ENCODE data around the gene ABCD2. TPM values are rescaled to one million over a fixed set of nuclear protein-coding genes. Genes with fewer than 3 reads are reported as not detected.

ABCD2 gene
- total RNA-seq, 4 donors from 2014 or later: 0.29 to 3.5 (median 2.0) TPM

DNA sequence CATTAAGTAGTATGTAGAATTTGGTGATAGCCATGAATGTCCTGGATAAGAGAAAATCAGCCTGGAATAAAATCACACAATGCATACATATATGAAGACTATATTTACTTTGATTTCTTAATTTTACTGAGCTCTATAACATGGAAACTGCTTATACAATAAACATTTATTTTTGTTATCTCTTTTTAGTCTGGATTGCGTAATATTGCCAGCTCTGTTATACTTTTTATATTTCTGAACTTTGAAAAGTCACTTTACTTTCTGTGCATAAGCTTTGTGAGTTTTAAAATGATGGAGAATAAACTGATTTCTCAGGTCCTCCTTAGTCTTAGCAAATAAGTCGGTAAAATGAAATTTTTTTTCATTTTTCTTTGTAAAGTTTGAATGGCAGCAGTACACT lies 19.2 kb upstream of the ABCD2 start:
- Histone ChIP-seq H3K4me1 (no peaks in the 10 kb centered on the region), H3K36me3 (no peaks in the 10 kb centered on the region), H3K9me3 (no peaks in the 10 kb centered on the region), H3K27ac (no peak overlapping the region), H3K4me3 (no peak overlapping the region), H3K27me3 (no peaks in the 10 kb centered on the region)
- no peak for DNase-seq
- TF ChIP-seq POLR2A (IDR thresholded peaks at IDR 0.05): no peak
- TF ChIP-seq, protein P1, sequence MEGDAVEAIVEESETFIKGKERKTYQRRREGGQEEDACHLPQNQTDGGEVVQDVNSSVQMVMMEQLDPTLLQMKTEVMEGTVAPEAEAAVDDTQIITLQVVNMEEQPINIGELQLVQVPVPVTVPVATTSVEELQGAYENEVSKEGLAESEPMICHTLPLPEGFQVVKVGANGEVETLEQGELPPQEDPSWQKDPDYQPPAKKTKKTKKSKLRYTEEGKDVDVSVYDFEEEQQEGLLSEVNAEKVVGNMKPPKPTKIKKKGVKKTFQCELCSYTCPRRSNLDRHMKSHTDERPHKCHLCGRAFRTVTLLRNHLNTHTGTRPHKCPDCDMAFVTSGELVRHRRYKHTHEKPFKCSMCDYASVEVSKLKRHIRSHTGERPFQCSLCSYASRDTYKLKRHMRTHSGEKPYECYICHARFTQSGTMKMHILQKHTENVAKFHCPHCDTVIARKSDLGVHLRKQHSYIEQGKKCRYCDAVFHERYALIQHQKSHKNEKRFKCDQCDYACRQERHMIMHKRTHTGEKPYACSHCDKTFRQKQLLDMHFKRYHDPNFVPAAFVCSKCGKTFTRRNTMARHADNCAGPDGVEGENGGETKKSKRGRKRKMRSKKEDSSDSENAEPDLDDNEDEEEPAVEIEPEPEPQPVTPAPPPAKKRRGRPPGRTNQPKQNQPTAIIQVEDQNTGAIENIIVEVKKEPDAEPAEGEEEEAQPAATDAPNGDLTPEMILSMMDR (IDR thresholded peaks at IDR 0.05): no peak
- intact Hi-C loops (cut with DNase I; ENCODE audit: low total_unique reads): no loop called here

DNA sequence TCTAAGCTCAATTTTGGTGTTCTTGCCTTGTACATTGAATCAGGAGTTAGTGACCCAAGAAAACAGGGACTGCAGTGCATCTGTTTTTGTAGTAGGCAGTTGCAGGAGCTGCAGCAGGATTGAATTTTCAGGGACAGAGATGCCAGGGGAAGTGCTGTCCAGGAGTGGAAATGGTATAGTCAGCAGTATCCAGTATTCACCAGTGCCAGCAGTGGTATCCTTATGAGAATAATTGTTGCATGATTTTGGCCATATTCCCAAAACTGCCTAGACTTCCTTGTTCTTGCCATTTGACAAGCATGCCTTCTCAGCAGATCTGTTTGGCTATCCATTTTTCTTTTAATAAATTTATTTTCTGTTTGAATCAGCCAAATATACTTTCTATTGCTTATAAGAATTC lies 18.6 kb upstream of the ABCD2 start:
- intact Hi-C loops (cut with DNase I; ENCODE audit: low total_unique reads): no loop called here
- TF ChIP-seq, protein P1 (IDR thresholded peaks at IDR 0.05): no peak
- no peak for TF ChIP-seq POLR2A (IDR thresholded peaks at IDR 0.05)
- no peaks in the 10 kb centered on the region for H3K36me3 ChIP-seq
- no peaks in the 10 kb centered on the region for H3K4me1 ChIP-seq
- H3K4me3 ChIP-seq: no peak overlapping the region
- no peaks in the 10 kb centered on the region for H3K9me3 ChIP-seq
- H3K27me3 ChIP-seq: no peaks in the 10 kb centered on the region
- no peak overlapping the region for H3K27ac ChIP-seq
- no peak for DNase-seq

DNA sequence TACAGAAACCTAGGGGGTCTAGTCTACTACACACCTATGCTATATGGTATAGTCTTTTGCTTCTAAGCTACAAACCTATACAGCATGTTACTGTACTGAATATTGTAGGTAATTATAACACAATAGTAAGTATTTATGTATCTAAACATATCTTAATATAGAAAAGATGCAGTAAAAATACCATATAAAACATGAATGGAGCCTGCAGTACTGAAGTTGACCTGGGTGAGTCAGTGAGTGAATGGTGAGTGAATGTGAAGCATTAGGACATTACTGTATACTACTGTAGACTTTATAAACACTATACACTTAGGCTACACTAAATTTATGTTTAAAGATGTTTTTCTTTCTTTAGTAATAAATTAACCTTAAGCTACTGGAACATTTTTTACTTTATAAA lies 13.1 kb upstream of the ABCD2 start:
- Histone ChIP-seq H3K4me3 (no peak overlapping the region), H3K4me1 (no peaks in the 10 kb centered on the region), H3K9me3 (no peaks in the 10 kb centered on the region), H3K27me3 (no peaks in the 10 kb centered on the region), H3K27ac (no peak overlapping the region), H3K36me3 (no peaks in the 10 kb centered on the region)
- intact Hi-C loops (cut with DNase I; ENCODE audit: low total_unique reads): no loop called here
- no peak for DNase-seq
- TF ChIP-seq POLR2A (IDR thresholded peaks at IDR 0.05): no peak
- TF ChIP-seq, protein P1 (IDR thresholded peaks at IDR 0.05): no peak

DNA sequence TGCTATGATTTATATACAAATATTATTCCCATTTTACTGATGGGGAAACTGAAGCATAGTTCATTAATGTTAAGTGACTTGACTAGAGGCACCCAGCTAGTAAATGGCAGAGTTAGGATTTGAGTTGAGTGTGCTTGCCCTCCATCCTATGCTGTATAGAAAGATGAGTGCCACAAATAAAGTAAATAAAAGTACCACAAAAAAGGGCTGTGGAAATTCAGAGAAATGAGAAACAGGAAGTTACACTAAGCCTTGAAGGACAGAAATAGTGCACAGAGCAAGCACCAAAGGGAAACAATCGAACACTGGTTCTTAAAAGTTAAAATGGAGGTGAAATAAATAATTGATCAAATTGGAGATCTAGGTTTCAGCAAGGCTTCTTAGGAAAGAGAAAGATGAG lies 9.2 kb upstream of the ABCD2 start:
- no peak overlapping the region for H3K27ac ChIP-seq
- intact Hi-C loops (cut with DNase I; ENCODE audit: low total_unique reads): no loop called here

DNA sequence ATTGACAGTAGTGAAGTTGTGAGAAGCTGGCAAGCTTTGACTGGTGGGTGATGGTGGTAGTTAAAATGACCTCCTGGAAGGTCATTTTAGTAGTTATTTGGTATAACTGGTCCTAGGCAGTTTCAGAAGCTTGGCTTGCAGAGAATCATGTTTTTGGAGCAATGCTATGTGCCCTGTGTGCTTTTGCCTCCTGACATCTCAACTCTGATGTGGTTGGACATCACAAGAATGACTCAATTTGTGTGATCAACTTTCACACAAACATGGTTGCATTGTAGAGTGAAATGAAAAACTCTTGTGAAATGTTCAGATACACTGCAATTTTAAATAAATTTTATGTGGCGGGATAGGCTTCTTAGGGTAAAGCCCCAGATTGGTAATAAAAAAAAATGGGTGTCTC lies 8.3 kb upstream of the ABCD2 start:
- Histone ChIP-seq H3K36me3 (no peaks in the 10 kb centered on the region), H3K27me3 (no peaks in the 10 kb centered on the region), H3K9me3 (no peaks in the 10 kb centered on the region), H3K27ac (no peak overlapping the region), H3K4me1 (no peaks in the 10 kb centered on the region), H3K4me3 (no peak overlapping the region)
- no peak for TF ChIP-seq POLR2A (IDR thresholded peaks at IDR 0.05)
- TF ChIP-seq, protein P1 (IDR thresholded peaks at IDR 0.05): no peak
- no peak for DNase-seq
- intact Hi-C loops (cut with DNase I; ENCODE audit: low total_unique reads): no loop called here

More for the DNA sequence above, 9.2 kb upstream of the ABCD2 start:
- Histone ChIP-seq H3K9me3 (no peaks in the 10 kb centered on the region), H3K27me3 (no peaks in the 10 kb centered on the region), H3K4me3 (no peak overlapping the region), H3K36me3 (no peaks in the 10 kb centered on the region), H3K4me1 (no peaks in the 10 kb centered on the region)
- no peak for TF ChIP-seq POLR2A (IDR thresholded peaks at IDR 0.05)
- TF ChIP-seq, protein P1 (IDR thresholded peaks at IDR 0.05): no peak
- no peak for DNase-seq

Data from uterus (tissue), 4 donors.